SHP77 (cell line): ENCODE measurements around the gene ZNF41.
"Not testable (repeated sequence)": the region's sequence is repeated elsewhere in the genome, so short reads cannot be mapped to it uniquely, and the experiment has no call there.

Source experiments
- DNase-seq, 2 experiments: peaks; one replicate each; lab custom pipeline; 2025; lab: John Stamatoyannopoulos, UW

ZNF41 gene

GRCh38 chrX:47482512-47483305, at the start of gene ZNF41:
TSS of gene ZNF41 (minus strand) at chrX:47483222. CDS start at chrX:47467481, 15,741 bp downstream.
- DNase-seq = peak; percentile 74 to 79

- no peak for DNase-seq
Measured at GRCh38 chrX:47530049-47530448, 47.0 kb upstream of the ZNF41 start.

- no peak for DNase-seq
Measured at GRCh38 chrX:47529548-47529947, 46.5 kb upstream of the ZNF41 start.

- DNase-seq = no peak
Measured at GRCh38 chrX:47523713-47524166, 40.7 kb upstream of the ZNF41 start.

- peak; percentile 41 to 55 for DNase-seq
Measured at GRCh38 chrX:47523297-47523696, 40.3 kb upstream of the ZNF41 start.

GRCh38 chrX:47518144-47518543, 35.1 kb upstream of the ZNF41 start:
- no peak for DNase-seq

- DNase-seq = no peak
Measured at GRCh38 chrX:47515941-47516665, 33.1 kb upstream of the ZNF41 start.

- DNase-seq = no peak
Measured at GRCh38 chrX:47514533-47515235, 31.7 kb upstream of the ZNF41 start.

- DNase-seq = not testable (repeated sequence)
Measured at GRCh38 chrX:47513034-47513965, 30.3 kb upstream of the ZNF41 start.

GRCh38 chrX:47512383-47512782, 29.4 kb upstream of the ZNF41 start:
- DNase-seq = not testable (repeated sequence)

GRCh38 chrX:47507153-47507867, 24.3 kb upstream of the ZNF41 start:
- DNase-seq = no peak

- no peak for DNase-seq
Measured at GRCh38 chrX:47503151-47503550, 20.1 kb upstream of the ZNF41 start.

GRCh38 chrX:47502316-47503125, 19.5 kb upstream of the ZNF41 start:
- DNase-seq = peak; percentile 21 to 43

GRCh38 chrX:47501226-47502074, 18.4 kb upstream of the ZNF41 start:
- DNase-seq = no peak

- DNase-seq = no peak
Measured at GRCh38 chrX:47500554-47500953, 17.5 kb upstream of the ZNF41 start.

GRCh38 chrX:47499293-47499692, 16.3 kb upstream of the ZNF41 start:
- no peak for DNase-seq

- no peak for DNase-seq
Measured at GRCh38 chrX:47498411-47498810, 15.4 kb upstream of the ZNF41 start.

GRCh38 chrX:47497271-47497888, 14.4 kb upstream of the ZNF41 start:
- DNase-seq = no peak
